ENCODE measurements around the gene PLA2G4B.

- TF ChIP-seq, protein P1, sequence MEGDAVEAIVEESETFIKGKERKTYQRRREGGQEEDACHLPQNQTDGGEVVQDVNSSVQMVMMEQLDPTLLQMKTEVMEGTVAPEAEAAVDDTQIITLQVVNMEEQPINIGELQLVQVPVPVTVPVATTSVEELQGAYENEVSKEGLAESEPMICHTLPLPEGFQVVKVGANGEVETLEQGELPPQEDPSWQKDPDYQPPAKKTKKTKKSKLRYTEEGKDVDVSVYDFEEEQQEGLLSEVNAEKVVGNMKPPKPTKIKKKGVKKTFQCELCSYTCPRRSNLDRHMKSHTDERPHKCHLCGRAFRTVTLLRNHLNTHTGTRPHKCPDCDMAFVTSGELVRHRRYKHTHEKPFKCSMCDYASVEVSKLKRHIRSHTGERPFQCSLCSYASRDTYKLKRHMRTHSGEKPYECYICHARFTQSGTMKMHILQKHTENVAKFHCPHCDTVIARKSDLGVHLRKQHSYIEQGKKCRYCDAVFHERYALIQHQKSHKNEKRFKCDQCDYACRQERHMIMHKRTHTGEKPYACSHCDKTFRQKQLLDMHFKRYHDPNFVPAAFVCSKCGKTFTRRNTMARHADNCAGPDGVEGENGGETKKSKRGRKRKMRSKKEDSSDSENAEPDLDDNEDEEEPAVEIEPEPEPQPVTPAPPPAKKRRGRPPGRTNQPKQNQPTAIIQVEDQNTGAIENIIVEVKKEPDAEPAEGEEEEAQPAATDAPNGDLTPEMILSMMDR (IDR thresholded peaks at IDR 0.05) = no peak
- TF ChIP-seq POLR2A (IDR thresholded peaks at IDR 0.05) = no peak
- no peak for TF ChIP-seq POLR2AphosphoS5 (IDR thresholded peaks at IDR 0.05)
These were observed 42.4 kb downstream of the PLA2G4B start for GRCh38 chr15:41881086-41881485.

Measured in prostate gland (tissue), 2 donors.